Endometrial microvascular endothelial cells (primary cell): Measurements from ENCODE around the gene RPH3AL. TPM values are rescaled to one million over a fixed set of nuclear protein-coding genes. Genes with fewer than 3 reads are reported as not detected.
"Not testable (repeated sequence)": the region's sequence is repeated elsewhere in the genome, so short reads cannot be mapped to it uniquely, and the experiment has no call there.

Experiments
- in situ Hi-C: cut with HindIII; loops from 2 replicates; pipeline ENCODE4 v1.10.0; 2017; ENCODE audit warnings: low sequenced_read_pairs, low pct_unique_long_range_greater_than_20kb; ENCODE audit errors: inconsistent ontology term
- total RNA-seq: library from RNA; depleted of rRNA; stranded (reverse); fragments of >200 nt; gene quantifications from one replicate; pipeline ENCODE4 v1.2.3, GENCODE V29; 2015; ENCODE audit errors: inconsistent ontology term

The RPH3AL gene
- total RNA-seq, 1 donor from 2014 or later: 41.1 TPM

DNA sequence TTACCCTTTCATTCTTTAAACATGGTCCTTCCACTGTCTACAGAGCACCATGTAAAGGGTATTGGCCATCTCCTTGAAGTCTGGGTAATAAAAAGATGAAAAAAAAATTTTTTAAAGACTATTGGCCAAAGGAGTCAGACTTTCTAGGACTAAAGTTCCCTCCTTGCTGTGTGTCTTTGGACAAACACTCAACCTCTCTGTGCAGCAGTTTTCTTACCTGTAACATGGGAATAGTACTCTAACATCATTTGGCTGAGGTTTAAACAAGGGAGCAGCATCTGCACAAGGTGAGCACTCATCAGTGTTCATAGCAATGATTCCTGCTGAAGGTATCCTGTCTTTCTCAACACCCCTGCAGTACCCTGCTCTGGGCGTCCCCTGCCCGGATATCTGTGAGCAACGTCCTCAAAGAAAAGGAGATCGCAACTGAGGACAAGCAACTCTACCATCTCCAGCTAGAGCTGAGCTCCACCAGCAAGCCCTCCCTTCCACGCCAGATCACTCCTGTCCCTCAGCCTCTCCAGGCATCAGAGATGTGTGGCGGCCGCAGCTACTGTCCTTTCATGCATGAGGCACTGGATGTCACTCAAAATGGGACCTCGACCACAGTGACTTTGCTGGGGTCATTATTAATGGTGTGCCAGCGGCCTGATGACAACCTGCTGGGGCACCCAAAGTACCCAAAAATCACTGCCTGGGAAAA is 29.5 kb upstream of the RPH3AL start:
- in situ Hi-C loops: no loop called here

DNA sequence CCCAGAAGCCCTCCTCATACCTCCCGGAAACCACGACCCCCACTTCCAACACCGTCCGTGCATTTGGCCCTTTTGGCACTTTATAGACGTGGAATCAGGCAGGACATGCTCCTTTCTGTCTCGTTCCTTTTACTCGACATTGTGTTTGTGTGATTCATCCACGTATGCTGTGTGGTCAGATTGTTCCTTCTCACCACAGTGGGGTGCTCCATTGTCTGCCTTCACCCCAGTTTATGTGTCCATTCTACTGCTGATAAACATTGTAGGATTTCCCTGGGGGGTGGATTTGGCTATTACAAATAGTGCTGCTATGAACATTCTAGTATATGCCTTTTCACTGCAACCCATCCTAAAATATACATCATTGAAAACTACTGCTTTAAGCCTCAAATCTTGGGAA is 28.9 kb upstream of the RPH3AL start:
- in situ Hi-C loops: no loop called here

DNA sequence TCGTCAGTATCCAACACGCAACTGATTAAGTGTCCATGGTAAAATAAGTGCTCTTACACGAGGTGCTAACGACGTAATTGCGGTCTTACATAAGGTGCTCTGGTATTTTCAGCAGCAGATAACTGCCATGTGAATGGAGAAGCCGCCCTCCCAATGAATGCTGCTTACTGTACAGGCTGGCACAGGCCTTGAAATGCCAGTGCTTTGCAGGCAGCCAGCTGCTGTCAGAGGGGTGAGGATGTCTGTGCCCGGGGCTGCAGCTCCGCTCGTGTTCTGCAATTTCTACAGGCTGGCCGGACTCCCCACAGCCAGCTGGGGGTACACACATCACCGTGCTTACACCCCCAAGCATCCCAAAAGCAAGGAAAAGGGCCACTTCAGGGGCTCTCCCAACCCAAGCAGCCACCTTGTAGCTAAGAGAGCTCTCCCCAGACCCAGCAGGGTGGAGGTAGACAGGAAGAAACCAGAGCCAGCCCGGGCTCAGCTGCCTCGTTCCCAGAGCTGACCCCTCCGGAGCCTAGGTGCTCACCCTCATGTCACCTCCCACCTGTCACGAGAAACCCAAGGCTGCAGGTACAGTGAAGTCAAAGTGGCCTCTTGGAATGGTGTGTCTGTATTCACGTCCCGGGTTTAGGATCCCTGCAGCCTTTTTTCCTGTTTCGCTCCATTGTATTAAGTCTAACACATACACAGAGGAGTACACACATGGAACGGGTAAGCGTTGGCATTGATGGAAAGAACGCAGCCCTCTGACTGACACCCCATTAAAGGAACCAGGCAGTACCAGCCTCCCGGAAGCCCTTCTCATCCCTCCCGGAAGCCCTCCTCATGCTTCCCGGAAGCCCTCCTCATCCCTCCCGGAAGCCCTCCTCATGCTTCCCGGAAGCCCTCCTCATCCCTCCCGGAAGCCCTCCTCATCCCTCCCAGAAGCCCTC is 27.2 kb upstream of the RPH3AL start:
- in situ Hi-C loops: no loop called here

DNA sequence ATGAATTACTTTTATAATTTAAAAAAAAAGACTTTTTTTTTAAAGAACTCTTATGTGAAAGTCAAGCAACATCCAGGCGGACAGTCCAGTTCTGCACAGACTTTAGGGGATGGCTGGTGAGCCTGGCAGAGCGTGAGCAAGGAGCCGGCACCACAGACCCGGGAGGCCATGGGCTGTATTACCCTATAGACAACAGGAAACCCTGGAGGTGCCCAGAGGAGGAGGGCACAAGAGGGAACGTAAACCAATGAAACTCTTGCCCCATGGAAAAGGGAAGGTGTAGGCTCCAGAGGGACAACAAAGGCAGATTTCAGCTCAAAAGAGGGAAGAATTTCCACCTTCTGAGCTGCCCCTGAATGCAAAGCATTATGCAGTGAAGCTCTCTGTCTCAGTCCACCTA is 25.5 kb upstream of the RPH3AL start:
- in situ Hi-C loops: no loop called here

DNA sequence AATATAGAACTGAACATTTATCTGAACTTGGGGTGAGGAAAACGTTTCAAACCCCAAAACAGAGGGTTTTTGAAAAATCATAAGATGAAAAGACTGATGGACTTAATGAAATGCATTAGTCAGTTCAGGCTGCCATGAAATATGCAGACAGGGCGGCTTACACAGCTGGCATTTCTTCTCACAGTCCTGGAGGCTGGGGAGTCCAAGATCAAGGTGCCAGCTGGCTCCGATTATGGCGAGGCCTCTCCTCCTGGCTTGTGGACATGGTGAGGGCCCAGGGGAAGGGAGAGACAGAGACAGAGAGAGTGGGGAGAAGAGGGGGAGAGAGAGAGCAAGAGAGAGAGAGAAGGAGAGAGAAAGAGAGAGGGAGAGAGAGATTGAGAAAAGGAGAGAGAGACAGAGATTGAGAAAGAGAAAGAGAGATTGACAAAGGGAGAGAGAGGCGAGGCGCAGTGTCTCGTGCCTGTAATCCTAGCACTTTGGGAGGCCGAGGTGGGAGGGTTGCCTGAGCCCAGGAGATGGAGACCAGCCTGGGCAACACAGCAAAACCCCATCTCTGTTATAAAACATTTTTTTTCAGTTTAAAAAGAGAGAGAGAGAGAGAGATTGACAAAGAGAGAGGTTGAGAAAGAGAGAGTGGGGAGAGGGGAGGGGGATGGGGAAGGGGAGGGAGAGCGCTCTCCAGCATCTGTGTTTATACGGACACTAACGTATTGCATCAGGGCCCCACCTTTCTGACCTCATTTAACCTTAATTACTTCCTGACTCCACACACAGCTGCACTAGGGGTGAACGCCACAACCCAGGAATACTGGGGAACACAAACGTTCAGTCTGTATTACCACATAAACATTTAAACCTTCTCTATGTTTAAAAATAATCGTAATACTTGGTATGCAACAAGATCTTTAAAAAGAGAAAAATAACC is 24.6 kb upstream of the RPH3AL start:
- in situ Hi-C loops: no loop called here

DNA sequence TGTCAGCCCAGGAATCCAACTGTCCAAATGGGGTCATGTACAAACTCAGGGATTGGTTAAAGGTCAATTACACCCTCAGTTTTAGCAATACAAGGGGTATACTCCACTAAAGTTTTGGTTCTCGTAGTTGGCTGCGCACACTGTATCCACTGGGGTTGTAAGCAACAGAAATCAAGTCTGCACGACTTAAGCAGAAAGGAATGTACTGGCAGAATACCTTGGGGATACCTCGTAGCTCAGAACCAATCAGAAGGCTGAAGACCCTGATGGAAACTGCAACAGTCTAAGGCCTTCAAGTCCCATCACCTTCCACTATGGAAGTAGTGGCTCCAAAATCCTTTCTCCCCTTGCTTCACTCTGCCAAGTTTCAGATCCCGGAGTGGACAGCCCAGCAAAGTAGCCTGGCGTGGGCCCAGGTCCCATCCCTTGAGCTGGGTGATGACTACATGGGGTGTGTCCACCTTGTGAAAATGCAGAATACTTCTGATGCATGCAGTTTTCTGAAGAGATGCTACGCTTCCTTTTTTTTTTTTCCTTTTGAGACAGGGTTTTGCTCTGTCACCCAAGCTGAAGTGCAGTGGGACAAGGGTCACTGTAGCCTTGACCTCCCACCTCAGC is 21.1 kb upstream of the RPH3AL start:
- in situ Hi-C loops: no loop called here

DNA sequence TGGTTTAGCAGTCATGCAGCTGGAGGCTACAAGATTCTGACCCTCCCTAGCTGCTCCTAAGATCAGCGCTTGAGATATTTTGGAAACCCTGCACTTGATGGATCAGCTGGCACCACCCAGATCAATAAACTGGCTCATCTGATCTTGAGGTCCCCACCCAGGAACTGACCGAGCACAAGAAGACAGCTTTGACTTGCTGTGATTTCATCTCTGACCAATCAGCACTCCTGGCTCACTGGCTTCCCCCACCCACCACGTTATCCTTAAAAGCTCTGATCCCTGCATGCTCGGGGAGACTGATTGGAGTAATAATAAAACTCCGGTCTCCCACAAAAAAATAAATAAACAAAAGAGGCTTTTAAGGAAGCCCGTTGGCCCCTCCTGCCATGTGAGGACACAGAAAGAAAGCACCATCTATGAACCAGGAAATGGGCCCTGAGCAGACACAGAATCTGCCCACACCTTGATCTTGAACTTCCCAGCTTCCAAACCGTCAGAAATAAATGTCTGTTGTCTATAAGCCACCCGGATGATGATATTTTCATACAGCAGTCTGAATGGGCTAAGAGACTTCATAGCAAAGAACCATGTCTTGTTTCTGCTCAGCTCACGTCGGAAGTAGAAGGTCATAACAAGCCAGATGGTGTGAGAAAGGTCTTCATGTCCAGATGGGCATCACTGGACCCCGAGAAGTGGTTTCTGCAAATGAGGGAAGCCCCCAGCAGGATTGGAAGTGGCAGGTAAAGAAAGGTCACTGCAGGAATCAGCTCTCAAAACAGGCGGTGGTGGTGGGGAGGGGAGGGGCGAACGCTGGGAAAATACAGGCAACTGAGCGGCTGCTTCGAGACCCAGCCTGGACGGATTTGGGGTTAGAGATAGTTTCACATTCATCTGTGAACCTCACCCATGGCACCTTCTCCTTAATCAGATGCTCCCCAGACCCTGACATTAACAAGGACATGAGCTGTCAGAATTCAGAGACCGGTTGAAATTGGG is 19.8 kb upstream of the RPH3AL start:
- in situ Hi-C loops: no loop called here

DNA sequence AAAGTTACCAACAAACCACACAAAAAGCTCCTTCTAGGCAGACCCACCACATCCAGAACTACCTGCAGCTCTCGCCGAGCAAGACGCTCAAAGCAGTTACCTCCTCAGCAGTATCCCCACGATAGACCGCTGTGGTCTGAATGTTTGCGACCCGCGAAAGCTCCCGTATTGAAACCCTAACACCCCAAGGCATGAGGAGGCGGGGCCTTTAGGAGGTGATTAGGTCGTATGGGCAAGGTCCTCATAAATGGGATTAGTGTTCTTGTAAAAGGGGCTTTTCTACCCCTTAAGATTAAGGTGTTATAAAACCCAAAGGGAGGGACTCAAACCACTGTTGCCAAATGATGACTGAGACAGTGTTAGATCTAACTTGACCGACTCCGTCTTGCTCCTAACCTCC is 19.0 kb upstream of the RPH3AL start:
- in situ Hi-C loops: no loop called here

DNA sequence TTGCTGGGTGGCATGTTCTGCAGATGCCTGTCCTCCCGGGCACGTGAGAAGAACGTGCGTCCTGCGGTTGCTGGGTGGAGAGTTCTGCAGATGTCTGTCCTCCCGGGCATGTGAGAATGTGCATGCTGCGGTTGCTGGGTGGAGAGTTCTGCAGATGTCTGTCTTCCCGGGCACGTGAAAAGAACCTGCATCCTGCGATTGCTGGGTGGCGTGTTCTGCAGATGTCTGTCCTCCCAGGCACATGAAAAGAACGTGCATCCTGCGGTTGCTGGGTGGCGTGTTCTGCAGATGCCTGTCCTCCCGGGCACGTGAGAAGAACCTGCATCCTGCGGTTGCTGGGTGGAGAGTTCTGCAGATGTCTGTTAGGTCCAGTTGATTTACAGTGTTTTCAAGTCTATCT is 15.0 kb upstream of the RPH3AL start:
- in situ Hi-C loops: not testable (repeated sequence)

DNA sequence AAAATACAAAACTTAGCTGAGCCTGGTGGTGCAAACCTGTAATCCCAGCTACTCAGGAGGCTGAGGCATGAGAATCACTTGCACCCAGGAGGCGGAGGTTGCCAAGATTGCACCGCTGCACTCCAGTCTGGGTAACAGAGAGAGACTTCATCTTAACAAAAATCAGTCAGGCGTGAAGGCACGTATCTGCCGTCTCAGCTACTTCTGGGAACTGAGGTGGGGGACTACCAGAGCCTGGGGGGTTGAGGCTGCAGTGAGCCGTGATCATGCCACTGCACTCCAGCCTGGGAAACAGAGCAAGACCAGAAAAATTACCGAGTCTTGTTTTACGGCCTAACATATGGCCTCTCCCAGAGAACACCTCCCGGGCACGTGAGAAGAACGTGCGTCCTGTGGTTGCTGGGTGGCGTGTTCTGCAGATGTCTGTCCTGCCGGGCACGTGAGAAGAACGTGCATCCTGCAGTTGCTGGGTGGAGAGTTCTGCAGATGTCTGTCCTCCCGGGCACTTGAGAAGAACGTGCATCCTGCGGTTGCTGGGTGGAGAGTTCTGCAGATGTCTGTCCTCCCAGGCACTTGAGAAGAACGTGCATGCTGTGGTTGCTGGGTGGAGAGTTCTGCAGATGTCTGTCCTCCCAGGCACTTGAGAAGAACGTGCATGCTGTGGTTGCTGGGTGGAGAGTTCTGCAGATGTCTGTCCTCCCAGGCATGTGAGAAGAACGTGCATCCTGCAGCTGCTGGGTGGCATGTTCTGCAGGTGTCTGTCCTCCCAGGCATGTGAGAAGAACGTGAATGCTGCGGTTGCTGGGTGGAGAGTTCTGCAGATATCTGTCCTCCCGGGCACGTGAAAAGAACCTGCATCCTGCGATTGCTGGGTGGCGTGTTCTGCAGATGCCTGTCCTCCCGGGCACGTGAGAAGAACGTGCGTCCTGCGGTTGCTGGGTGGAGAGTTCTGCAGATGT is 14.3 kb upstream of the RPH3AL start:
- in situ Hi-C loops: not testable (repeated sequence)

DNA sequence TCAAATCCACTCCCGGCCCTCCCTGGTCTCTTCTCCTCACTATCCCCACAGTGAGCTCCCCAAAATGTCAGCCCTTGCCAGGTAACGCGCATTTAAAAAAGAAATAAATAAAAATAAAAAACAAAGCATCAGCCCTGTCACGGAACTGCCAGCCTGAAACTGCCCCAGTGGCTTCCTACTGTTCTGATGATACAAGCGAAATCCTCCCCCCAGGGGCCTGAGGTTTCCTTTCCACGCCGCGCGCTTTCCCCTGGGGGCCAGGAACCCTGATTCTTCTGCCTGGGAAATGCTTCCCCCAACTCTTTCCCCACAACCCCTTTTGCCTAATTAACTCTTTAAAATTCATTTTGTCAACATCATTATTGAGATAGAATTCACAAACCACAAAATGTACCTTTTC is 12.2 kb upstream of the RPH3AL start:
- in situ Hi-C loops: no loop called here

DNA sequence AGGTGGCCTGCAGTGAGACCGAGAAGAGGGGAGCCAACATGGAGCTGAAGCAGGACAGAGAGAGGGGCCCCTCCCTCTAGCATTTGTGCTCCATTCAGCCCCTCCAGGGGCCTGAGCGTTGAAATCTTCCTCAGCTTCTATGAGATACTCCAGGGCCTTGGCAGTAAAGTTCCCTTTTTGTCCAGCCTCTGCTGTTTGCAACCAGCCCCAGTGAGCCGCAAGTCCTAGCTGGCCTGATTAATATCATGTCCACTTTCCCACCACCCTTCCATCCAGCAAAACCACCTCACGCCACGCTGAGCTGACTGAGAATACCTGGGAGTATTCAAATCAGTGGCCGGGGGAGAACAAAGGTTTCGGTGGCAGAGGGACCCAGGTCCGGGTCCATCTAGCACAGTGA is 11.7 kb upstream of the RPH3AL start:
- in situ Hi-C loops: no loop called here

DNA sequence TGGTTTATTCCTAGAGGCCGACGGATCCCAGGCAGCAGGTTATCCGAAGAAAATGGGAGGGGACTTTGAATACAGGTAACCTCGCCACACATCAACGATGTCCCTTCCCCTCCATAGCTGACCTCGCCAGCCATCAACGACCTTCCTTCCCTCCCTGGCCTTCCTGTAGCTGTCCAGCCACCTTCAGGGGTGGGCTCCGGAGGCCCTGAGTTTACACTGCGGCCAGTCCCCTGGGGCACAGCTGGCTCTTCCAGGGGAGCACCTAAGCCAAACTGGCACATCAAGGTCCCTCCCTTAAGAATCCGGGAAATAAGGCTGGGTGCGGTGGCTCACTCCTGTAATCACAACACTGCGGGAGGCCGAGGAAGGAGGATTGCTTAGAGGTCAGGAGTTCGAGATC is 10.1 kb upstream of the RPH3AL start:
- in situ Hi-C loops: no loop called here

DNA sequence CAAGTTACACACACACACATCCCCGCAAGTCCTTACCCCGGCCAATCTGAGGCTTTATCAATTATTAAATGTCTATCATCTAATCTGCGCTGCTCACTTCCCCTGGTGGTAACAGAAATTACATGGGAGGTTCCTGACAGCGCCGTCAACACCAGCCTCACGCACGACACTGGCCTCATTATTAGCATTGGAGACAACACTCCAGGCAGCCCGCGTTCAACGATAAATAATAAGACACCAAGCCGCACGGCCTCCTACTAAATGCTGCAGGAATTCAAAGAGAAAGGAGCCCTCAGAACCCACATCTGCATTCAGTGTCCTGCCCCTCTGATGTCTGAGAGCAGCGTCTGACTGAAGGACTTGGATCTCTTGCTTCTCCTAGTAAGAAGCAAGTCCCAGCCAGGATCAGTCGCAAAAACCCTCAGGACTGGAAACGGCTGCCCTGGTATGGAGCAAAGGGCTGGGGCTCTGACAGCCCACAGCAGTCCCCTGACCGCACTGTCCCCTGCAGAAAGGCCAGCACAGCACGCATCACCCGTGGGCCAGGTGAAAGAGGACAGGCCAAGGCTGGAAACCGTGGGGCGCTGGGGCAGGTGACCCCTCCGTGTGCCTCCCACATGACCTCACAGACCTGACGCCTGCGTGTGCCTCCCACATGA is 7.6 kb upstream of the RPH3AL start:
- in situ Hi-C loops: no loop called here

DNA sequence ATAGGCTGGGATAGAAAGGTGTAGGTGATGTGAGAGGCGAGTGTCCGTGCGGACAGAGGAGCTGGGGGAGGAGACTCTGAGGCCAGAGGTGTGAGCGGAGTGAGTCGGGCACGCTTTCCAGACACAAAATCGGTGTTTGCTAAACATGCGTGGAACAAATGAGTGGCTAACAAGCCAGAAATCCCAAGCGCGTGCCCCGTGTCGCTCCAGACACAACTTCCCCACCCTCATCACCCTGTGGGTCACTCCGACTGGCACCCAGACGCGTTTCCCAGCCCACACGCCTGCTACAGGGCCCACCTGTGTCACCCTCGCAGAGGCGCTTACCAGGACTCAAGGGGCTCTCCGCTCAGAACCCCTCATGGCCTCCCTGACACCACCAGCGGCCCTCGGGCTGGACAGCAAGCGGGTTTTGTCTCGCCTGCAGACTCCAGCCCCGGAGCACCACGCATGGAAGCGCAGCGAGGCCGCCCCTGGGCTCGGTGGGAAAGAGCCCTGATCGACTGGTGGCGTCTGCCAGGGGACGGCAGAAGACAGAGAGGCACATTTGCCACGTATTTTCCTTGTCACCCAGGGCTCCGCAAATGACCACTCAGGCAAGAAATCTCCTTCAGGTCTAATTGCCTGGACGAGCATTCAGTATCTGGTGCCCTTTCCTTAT is 6.0 kb upstream of the RPH3AL start:
- in situ Hi-C loops: no loop called here

DNA sequence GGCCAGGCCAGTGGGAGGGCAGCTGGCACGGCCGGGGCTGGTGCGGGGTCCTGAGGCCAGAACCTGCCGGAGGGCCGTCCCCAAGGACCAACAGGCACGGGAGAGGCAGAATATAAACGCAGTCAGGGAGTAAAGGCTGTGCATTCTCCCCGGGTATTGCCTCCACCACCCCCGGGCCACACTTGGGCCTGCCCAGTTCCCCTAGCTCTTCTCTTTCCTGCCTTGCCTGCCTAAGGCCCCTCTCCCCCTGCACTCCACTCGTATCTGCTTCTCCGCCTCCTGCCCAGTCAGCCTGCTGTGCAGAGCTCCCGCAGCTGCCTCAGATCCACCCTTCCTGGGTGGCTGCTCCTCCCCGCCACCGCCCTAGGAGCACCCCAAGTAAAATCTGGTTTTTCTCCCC is 5.0 kb upstream of the RPH3AL start:
- in situ Hi-C loops: no loop called here
